GM23248 (cell line): ENCODE measurements around the gene UTS2R.

Source experiments
- EZH2 ChIP-seq: fragments of 200-600 bp; sonication (generic); IDR thresholded peaks from 2 replicates; pipeline ENCODE4 v1.6.1; 2018; ENCODE audit warnings: antibody characterized with exemption, mild to moderate bottlenecking; ENCODE audit not compliant: insufficient read depth, poor library complexity, severe bottlenecking
- EZH2phosphoT487 ChIP-seq: fragments of 200-600 bp; sonication (generic); IDR thresholded peaks from 2 replicates; pipeline ENCODE4 v1.6.1; 2018; ENCODE audit warnings: antibody characterized with exemption, moderate library complexity, mild to moderate bottlenecking, low read depth; ENCODE audit not compliant: insufficient read depth

GRCh38 chr17:82349287-82349701 is 22.3 kb upstream of the UTS2R start:
- TF ChIP-seq EZH2 (no peak), EZH2phosphoT487 (no peak)
